Mucosa of rectum (tissue), 2 donors: ENCODE data around the gene NOP14.
"Not testable (repeated sequence)": the region's sequence is repeated elsewhere in the genome, so short reads cannot be mapped to it uniquely, and the experiment has no call there.

Experiments
- H3K27ac ChIP-seq, 2 donors: one replicate each; pipeline ENCODE4 v1.7.0; 2013; ENCODE audit warnings: inconsistent platforms in 2 of 2, low read depth in 2 of 2, low read length in 2 of 2
- H3K27me3 ChIP-seq, 2 donors: one replicate each; pipeline ENCODE4 v1.7.0; 2013; ENCODE audit warnings: low read length in 2 of 2; ENCODE audit not compliant: control insufficient read depth in 2 of 2, insufficient read depth in 2 of 2
- H3K36me3 ChIP-seq, 2 donors: one replicate each; pipeline ENCODE4 v1.7.0; 2013; ENCODE audit warnings: low read length in 2 of 2; ENCODE audit not compliant: control insufficient read depth in 2 of 2, insufficient read depth in 2 of 2
- H3K4me1 ChIP-seq, 2 donors: one replicate each; pipeline ENCODE4 v1.7.0; 2013; ENCODE audit warnings: low read length in 2 of 2, mild to moderate bottlenecking in 1 of 2; ENCODE audit not compliant: control insufficient read depth in 2 of 2, insufficient read depth in 2 of 2
- H3K4me3 ChIP-seq, 2 donors: one replicate each; pipeline ENCODE4 v1.7.0; 2013; ENCODE audit warnings: low read length in 2 of 2
- H3K9ac ChIP-seq, 2 donors: one replicate each; pipeline ENCODE4 v1.7.0; 2013; ENCODE audit warnings: low read length in 2 of 2, low read depth in 1 of 2, mild to moderate bottlenecking in 1 of 2
- H3K9me3 ChIP-seq, 2 donors: one replicate each; pipeline ENCODE4 v1.7.0; 2013; ENCODE audit warnings: low read length in 2 of 2; ENCODE audit not compliant: control insufficient read depth in 2 of 2
- donor health status: healthy.
- donor health status: Normal muscosa, but diverticular disease.

NOP14 gene

DNA sequence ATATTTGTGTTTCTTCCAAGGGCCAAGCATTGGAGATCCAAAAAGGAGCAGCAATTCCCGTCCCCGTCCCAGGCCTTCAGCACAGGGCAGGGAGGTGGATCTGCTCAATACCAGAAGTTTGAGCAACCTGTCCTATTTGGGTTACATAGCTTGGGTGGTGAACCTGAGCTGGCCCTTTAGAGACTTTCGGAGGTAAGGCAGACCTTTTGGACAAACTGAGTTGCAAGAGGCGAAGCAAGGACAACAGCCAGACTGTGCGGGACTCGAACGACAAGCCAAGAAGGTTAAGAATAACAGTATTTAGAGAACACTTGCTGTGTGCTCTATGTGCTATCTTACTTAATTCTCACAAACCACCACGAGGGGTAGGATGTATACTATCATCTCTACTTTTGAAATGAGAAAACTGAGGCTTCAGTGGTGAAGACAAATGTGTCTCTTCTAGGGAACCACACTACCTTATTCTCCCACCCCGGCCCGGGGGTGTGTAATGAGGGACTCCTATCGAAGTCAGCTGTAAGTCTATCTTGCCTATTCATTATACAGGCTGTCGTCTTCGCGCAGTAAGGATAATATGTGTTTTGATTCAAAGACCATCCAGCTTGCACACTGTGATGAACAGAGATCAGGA is 1.3 kb downstream of the NOP14 start:
- no peaks in the 10 kb centered on the region for H3K27me3 ChIP-seq
- peaks cover 15 to 17% of the 10 kb centered on the region in 2 donors for H3K4me1 ChIP-seq
- peaks cover 6 to 8% of the 10 kb centered on the region in 2 donors for H3K36me3 ChIP-seq
- H3K27ac ChIP-seq: peak overlapping the region in 1 of 2 donors; percentile 89
- peak overlapping the region; percentile 77 to 79 for H3K9ac ChIP-seq
- H3K4me3 ChIP-seq: peak overlapping the region; percentile 86 to 95
- no peaks in the 10 kb centered on the region for H3K9me3 ChIP-seq

DNA sequence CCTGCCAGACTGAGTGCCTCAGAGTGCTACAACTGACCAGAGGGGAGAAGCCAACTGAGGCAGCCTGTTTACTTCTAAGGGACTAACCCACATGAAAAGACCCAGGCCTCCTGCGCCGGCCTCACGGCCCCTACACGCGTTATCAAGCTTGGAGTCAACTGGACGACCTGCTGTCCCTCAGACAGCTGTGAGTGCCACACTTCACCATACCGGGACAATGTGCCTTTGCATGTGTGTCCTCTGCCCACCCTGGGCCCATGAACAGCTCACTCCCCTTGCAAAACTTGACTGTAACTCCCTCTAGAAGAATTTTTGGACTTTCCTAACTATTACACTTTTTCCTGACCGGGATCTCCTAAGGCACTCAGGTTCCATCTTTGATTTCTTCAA is 1.8 kb downstream of the NOP14 start:
- Histone ChIP-seq H3K4me3 (peak overlapping the region; percentile 7 to 95), H3K27ac (no peak overlapping the region), H3K27me3 (no peaks in the 10 kb centered on the region), H3K36me3 (peaks cover 6 to 11% of the 10 kb centered on the region in 2 donors), H3K9me3 (no peaks in the 10 kb centered on the region), H3K9ac (peak overlapping the region in 1 of 2 donors; percentile 0), H3K4me1 (peaks cover 15 to 17% of the 10 kb centered on the region in 2 donors)

DNA sequence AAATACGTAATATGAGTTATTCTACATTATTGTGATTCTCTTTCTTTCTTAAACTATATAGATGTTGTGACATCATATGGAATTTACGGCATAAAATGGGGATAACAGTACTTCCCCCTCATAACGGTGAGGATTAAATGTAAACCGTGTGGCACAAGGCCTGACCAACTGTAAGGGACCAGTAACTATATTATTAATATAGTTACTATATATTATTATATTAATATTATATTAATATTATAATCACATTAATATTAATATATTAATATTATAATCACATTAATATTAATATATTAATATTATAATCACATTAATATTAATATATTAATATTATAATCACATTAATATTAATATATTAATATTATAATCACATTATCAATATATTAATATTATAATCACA is 2.8 kb downstream of the NOP14 start:
- Histone ChIP-seq H3K36me3 (peaks cover 10 to 19% of the 10 kb centered on the region in 2 donors), H3K4me1 (peaks cover 15 to 17% of the 10 kb centered on the region in 2 donors)
- not testable (repeated sequence) for H3K9me3 ChIP-seq, H3K9ac ChIP-seq, H3K4me3 ChIP-seq, H3K27me3 ChIP-seq, H3K27ac ChIP-seq

- H3K4me1 ChIP-seq: peaks cover 11% of the 10 kb centered on the region in 2 donors
- no peak overlapping the region for H3K9ac ChIP-seq
- no peaks in the 10 kb centered on the region for H3K9me3 ChIP-seq
- H3K4me3 ChIP-seq: no peak overlapping the region
- H3K36me3 ChIP-seq: peaks cover 15 to 29% of the 10 kb centered on the region in 2 donors
- H3K27ac ChIP-seq: no peak overlapping the region
- no peaks in the 10 kb centered on the region for H3K27me3 ChIP-seq
Measured at GRCh38 chr4:2958446-2958845, 4.8 kb downstream of the NOP14 start.

DNA sequence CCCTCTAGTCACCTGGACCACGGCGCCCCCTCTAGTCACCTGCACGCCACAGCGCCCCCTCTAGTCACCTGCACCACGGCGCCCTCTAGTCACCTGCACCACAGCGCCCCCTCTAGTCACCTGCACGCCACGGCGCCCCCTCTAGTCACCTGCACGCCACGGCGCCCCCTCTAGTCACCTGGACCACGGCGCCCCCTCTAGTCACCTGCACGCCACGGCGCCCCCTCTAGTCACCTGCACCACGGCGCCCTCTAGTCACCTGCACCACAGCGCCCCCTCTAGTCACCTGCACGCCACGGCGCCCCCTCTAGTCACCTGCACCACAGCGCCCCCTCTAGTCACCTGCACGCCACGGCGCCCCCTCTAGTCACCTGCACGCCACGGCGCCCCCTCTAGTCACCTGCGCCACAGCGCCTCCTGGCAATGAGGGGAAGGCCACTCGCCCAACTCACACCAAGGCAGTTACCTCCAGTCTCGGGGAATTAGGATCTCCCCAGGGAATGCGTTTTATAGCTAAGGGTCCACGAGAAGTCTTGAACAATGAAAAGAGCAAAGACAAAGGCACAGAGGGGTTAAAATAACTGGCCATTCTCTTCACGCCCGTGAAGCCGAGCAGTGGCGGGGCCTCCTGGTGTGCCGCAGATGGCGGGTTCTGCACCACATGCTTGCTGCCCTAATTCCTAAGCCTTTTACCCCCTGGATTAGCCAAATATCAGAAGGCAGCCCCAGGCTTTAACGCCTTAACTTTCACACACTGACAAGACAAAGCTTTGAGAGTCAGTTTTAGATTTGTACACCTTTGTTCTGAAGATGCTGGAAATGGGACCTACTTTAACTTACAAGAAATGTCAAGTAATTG is 7.8 kb downstream of the NOP14 start:
- H3K9me3 ChIP-seq, H3K27me3 ChIP-seq, H3K4me3 ChIP-seq, H3K4me1 ChIP-seq, H3K9ac ChIP-seq, H3K27ac ChIP-seq: not testable (repeated sequence)
- peaks cover 34 to 53% of the 10 kb centered on the region in 2 donors for H3K36me3 ChIP-seq

DNA sequence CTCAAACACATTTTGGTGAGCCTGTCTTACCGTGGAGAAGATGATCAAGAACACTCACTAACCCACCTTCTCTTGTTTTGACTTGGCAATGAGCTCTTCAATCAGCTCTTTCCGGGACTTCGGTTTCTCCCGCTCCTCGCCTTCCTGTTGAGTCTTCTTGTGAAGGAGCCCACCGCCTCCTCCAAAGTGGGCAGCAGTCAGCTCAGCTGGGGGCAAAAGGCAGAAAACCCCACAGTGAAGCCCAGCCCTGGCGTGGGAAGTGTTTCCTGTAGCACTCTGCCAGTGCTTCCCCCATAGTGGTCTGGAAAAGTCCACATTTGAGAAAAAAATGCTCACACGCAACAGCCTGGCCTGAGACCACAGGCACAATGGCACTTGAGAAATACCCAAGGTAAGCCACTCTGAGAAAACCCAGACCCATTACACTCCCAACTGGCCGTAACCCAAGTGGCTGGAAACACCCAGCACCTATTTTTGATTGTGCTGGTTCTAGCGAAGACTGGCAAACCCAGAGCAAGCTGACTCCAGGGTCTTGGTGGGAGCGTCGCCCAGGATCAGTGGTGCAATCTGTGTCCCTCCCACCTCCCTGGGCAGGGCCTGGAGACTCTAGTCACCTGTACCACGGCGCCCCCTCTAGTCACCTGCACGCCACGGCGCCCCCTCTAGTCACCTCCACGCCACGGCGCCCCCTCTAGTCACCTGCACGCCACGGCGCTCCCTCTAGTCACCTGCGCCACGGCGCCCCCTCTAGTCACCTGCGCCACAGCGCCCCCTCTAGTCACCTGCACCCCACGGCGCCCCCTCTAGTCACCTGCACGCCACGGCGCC is 8.6 kb downstream of the NOP14 start:
- Histone ChIP-seq H3K9ac (no peak overlapping the region), H3K9me3 (no peaks in the 10 kb centered on the region), H3K4me3 (no peak overlapping the region), H3K27ac (no peak overlapping the region), H3K27me3 (no peaks in the 10 kb centered on the region), H3K4me1 (no peaks in the 10 kb centered on the region), H3K36me3 (peaks cover 43 to 61% of the 10 kb centered on the region in 2 donors)

GRCh38 chr4:2953496-2953895 is 9.7 kb downstream of the NOP14 start:
- H3K9me3 ChIP-seq: no peaks in the 10 kb centered on the region
- H3K4me1 ChIP-seq: no peaks in the 10 kb centered on the region
- H3K9ac ChIP-seq: no peak overlapping the region
- no peak overlapping the region for H3K4me3 ChIP-seq
- H3K27me3 ChIP-seq: no peaks in the 10 kb centered on the region
- H3K36me3 ChIP-seq: peaks cover 48 to 66% of the 10 kb centered on the region in 2 donors
- no peak overlapping the region for H3K27ac ChIP-seq

- H3K36me3 ChIP-seq: peaks cover 69 to 75% of the 10 kb centered on the region in 2 donors
- no peak overlapping the region for H3K27ac ChIP-seq
- H3K4me1 ChIP-seq: no peaks in the 10 kb centered on the region
- H3K4me3 ChIP-seq: no peak overlapping the region
- H3K27me3 ChIP-seq: no peaks in the 10 kb centered on the region
- no peak overlapping the region for H3K9ac ChIP-seq
- no peaks in the 10 kb centered on the region for H3K9me3 ChIP-seq
Measured at GRCh38 chr4:2950221-2950989, 12.8 kb downstream of the NOP14 start.

DNA sequence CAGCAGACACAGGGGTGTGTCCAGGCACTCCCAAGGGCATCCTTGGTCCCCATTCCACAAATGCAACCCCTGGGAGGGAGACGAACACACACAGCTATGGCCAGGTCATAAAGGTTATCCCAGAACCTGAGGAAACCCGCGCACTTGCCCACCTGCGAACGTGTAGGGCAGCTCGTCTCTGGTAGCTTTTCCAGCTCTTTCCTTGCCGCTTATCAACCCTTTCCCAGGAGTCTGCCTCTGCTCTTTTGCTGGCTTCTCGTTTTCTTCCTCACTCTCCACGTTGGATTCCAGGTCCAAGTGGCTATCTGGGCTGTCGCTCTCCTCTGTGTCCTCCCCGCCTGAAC is 13.5 kb downstream of the NOP14 start:
- H3K4me1 ChIP-seq: no peaks in the 10 kb centered on the region
- no peaks in the 10 kb centered on the region for H3K27me3 ChIP-seq
- no peak overlapping the region for H3K4me3 ChIP-seq
- H3K36me3 ChIP-seq: peaks cover 75 to 81% of the 10 kb centered on the region in 2 donors
- no peak overlapping the region for H3K27ac ChIP-seq
- no peak overlapping the region for H3K9ac ChIP-seq
- no peaks in the 10 kb centered on the region for H3K9me3 ChIP-seq
